Measurements from ENCODE around the gene MBP.

MBP gene

GRCh38 chr18:77001979-77002378, 130.6 kb downstream of the MBP start:
- Mint-ChIP-seq H3K27me3 (ENCODE audit: low read depth, poor library complexity) (peaks cover 17% of the 10 kb centered on the region), H3K36me3 (ENCODE audit: low read depth) (no peaks in the 10 kb centered on the region), H3K27ac (no peak overlapping the region), H3K4me3 (no peak overlapping the region), H3K4me1 (peaks cover 37% of the 10 kb centered on the region), H3K9me3 (peaks cover 5% of the 10 kb centered on the region)
- no peak for TF ChIP-seq CTCF (IDR thresholded peaks at IDR 0.05)
- no peak for DNase-seq

GRCh38 chr18:77001041-77001440, 131.5 kb downstream of the MBP start:
- H3K4me3 Mint-ChIP-seq: no peak overlapping the region
- no peak for DNase-seq
- H3K4me1 Mint-ChIP-seq: peaks cover 40% of the 10 kb centered on the region
- H3K36me3 Mint-ChIP-seq (ENCODE audit: low read depth): no peaks in the 10 kb centered on the region
- no peak for TF ChIP-seq CTCF (IDR thresholded peaks at IDR 0.05)
- H3K27me3 Mint-ChIP-seq (ENCODE audit: low read depth, poor library complexity): peaks cover 16% of the 10 kb centered on the region
- no peak overlapping the region for H3K27ac Mint-ChIP-seq
- peaks cover 5% of the 10 kb centered on the region for H3K9me3 Mint-ChIP-seq

DNA sequence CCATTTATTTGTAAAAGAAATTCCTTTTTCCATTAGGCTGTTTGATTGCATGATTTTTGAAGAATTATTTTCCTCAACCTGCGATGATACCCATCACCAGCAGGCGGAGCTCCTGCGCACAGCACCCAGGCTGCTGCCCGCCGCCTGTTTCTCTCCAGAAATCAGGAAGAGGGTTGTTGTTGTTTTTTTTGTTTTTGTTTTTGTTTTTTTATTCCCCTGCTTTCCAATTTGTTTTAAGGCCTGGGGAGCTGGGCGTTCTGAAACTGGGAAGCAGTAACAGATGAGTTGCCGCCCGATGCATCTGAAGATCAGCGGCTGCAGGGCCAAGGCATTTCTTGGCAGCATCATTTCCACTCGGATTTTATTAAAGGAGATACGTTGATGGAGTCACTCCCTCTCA, 132.1 kb downstream of the MBP start:
- Mint-ChIP-seq H3K4me1 (peaks cover 45% of the 10 kb centered on the region), H3K9me3 (peaks cover 5% of the 10 kb centered on the region), H3K27me3 (ENCODE audit: low read depth, poor library complexity) (peaks cover 17% of the 10 kb centered on the region), H3K36me3 (ENCODE audit: low read depth) (no peaks in the 10 kb centered on the region), H3K4me3 (no peak overlapping the region), H3K27ac (no peak overlapping the region)
- TF ChIP-seq CTCF (IDR thresholded peaks at IDR 0.05): peak; percentile 99
- peak; percentile 68 for DNase-seq

DNA sequence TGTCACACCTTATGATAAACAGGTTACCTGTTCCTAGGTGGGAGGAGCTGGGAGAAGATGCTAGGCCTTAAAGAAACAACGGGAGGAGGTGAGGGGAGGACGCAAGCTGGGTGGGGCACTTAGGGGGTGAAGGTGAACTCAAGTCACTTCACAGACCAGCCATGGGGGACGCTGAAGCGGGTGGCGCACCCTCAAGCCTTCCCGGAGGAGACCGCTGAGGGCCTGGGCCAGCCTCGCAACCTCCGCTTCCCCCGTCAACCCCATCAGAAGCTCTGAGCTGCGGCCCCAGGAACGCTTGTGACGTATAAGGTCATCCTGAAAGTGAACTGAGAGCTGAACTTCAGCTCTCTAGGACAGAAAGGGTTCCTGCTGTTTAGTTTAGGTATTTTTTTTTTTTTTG, 133.5 kb downstream of the MBP start:
- Mint-ChIP-seq H3K4me3 (no peak overlapping the region), H3K36me3 (ENCODE audit: low read depth) (no peaks in the 10 kb centered on the region), H3K4me1 (peaks cover 56% of the 10 kb centered on the region), H3K27ac (no peak overlapping the region), H3K9me3 (peaks cover 5% of the 10 kb centered on the region), H3K27me3 (ENCODE audit: low read depth, poor library complexity) (peaks cover 14% of the 10 kb centered on the region)
- no peak for TF ChIP-seq CTCF (IDR thresholded peaks at IDR 0.05)
- no peak for DNase-seq

- H3K27ac Mint-ChIP-seq: peak overlapping the region; percentile 91
- no peak for DNase-seq
- no peak for TF ChIP-seq CTCF (IDR thresholded peaks at IDR 0.05)
- no peaks in the 10 kb centered on the region for H3K36me3 Mint-ChIP-seq (ENCODE audit: low read depth)
- peaks cover 11% of the 10 kb centered on the region for H3K27me3 Mint-ChIP-seq (ENCODE audit: low read depth, poor library complexity)
- no peak overlapping the region for H3K4me3 Mint-ChIP-seq
- H3K4me1 Mint-ChIP-seq: peaks cover 65% of the 10 kb centered on the region
- peaks cover 5% of the 10 kb centered on the region for H3K9me3 Mint-ChIP-seq
These were observed 134.4 kb downstream of the MBP start for GRCh38 chr18:76997951-76998808.

- peaks cover 5% of the 10 kb centered on the region for H3K9me3 Mint-ChIP-seq
- H3K27me3 Mint-ChIP-seq (ENCODE audit: low read depth, poor library complexity): peaks cover 15% of the 10 kb centered on the region
- H3K27ac Mint-ChIP-seq: no peak overlapping the region
- no peak for DNase-seq
- no peaks in the 10 kb centered on the region for H3K36me3 Mint-ChIP-seq (ENCODE audit: low read depth)
- TF ChIP-seq CTCF (IDR thresholded peaks at IDR 0.05): no peak
- H3K4me3 Mint-ChIP-seq: no peak overlapping the region
- peaks cover 64% of the 10 kb centered on the region for H3K4me1 Mint-ChIP-seq
These were observed 136.2 kb downstream of the MBP start for GRCh38 chr18:76996429-76996828.
